Ishikawa (cell line): ENCODE data around the gene STARD8.

Source experiments
- CEBPB ChIP-seq: IDR thresholded peaks from 2 replicates; pipeline ENCODE4 v1.6.1; 2012
- CREB1 ChIP-seq: IDR thresholded peaks from 2 replicates; pipeline ENCODE4 v1.6.1; 2012; ENCODE audit warnings: low read depth
- EGR1 ChIP-seq: IDR thresholded peaks from 2 replicates; pipeline ENCODE4 v1.6.1; 2012
- EP300 ChIP-seq: IDR thresholded peaks from 2 replicates; pipeline ENCODE4 v1.6.1; 2012; ENCODE audit warnings: borderline replicate concordance
- FOXM1 ChIP-seq: IDR thresholded peaks from 2 replicates; pipeline ENCODE4 v1.6.1; 2012; ENCODE audit warnings: low read depth, borderline replicate concordance
- NFIC ChIP-seq: IDR thresholded peaks from 2 replicates; pipeline ENCODE4 v1.6.1; 2012
- RAD21 ChIP-seq: IDR thresholded peaks from 2 replicates; pipeline ENCODE4 v1.6.1; 2012; ENCODE audit warnings: low read depth
- TAF1 ChIP-seq: IDR thresholded peaks from 2 replicates; pipeline ENCODE4 v1.6.1; 2012; ENCODE audit warnings: low read depth, mild to moderate bottlenecking
- TCF12 ChIP-seq: IDR thresholded peaks from 2 replicates; pipeline ENCODE4 v1.6.1; 2012; ENCODE audit warnings: low read depth
- TEAD4 ChIP-seq: IDR thresholded peaks from 2 replicates; pipeline ENCODE4 v1.6.1; 2012
- YY1 ChIP-seq: IDR thresholded peaks from 2 replicates; pipeline ENCODE4 v1.6.1; 2012; ENCODE audit warnings: low read depth
- ZBTB7A ChIP-seq: IDR thresholded peaks from 2 replicates; pipeline ENCODE4 v1.6.1; 2012; ENCODE audit warnings: low read depth
- TF ChIP-seq, protein P1 (sequence below): IDR thresholded peaks from 2 replicates; pipeline ENCODE4 v1.6.1; 2012
- TF ChIP-seq, protein P2 (sequence below): IDR thresholded peaks from 2 replicates; pipeline ENCODE4 v1.6.1; 2012; ENCODE audit warnings: low read depth, mild to moderate bottlenecking
- TF ChIP-seq, protein P3 (sequence below): IDR thresholded peaks from 2 replicates; pipeline ENCODE4 v1.6.1; 2012

STARD8 gene

DNA sequence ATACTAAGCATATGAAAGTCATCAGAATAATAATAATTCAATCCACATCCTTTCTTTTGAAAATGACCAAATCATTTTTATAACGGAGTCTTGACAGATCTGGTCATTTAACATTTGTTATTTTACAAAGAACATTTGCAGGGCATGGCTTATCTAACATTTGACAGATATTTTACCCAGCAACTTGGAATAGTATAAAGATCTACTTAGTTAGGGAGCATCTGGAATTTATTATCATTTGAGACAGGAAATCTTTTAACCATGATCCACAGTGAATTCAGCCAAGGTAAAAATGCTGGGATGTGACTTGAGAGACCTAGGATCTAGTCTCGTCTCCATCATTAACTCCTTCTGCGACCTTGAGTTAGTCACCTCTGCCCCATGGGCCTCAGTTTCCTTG lies 22.4 kb downstream of the STARD8 start:
- no peak for TF ChIP-seq TAF1
- no peak for TF ChIP-seq TEAD4
- no peak for TF ChIP-seq TCF12
- no peak for TF ChIP-seq ZBTB7A
- TF ChIP-seq EP300, result no peak
- TF ChIP-seq FOXM1, result no peak
- TF ChIP-seq, protein P1, sequence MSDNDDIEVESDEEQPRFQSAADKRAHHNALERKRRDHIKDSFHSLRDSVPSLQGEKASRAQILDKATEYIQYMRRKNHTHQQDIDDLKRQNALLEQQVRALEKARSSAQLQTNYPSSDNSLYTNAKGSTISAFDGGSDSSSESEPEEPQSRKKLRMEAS, result no peak
- TF ChIP-seq, protein P2, sequence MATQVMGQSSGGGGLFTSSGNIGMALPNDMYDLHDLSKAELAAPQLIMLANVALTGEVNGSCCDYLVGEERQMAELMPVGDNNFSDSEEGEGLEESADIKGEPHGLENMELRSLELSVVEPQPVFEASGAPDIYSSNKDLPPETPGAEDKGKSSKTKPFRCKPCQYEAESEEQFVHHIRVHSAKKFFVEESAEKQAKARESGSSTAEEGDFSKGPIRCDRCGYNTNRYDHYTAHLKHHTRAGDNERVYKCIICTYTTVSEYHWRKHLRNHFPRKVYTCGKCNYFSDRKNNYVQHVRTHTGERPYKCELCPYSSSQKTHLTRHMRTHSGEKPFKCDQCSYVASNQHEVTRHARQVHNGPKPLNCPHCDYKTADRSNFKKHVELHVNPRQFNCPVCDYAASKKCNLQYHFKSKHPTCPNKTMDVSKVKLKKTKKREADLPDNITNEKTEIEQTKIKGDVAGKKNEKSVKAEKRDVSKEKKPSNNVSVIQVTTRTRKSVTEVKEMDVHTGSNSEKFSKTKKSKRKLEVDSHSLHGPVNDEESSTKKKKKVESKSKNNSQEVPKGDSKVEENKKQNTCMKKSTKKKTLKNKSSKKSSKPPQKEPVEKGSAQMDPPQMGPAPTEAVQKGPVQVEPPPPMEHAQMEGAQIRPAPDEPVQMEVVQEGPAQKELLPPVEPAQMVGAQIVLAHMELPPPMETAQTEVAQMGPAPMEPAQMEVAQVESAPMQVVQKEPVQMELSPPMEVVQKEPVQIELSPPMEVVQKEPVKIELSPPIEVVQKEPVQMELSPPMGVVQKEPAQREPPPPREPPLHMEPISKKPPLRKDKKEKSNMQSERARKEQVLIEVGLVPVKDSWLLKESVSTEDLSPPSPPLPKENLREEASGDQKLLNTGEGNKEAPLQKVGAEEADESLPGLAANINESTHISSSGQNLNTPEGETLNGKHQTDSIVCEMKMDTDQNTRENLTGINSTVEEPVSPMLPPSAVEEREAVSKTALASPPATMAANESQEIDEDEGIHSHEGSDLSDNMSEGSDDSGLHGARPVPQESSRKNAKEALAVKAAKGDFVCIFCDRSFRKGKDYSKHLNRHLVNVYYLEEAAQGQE, result no peak
- TF ChIP-seq RAD21, result no peak
- no peak for TF ChIP-seq NFIC
- no peak for TF ChIP-seq CREB1
- TF ChIP-seq CEBPB, result no peak
- TF ChIP-seq EGR1, result no peak
- no peak for TF ChIP-seq YY1
- TF ChIP-seq, protein P3, sequence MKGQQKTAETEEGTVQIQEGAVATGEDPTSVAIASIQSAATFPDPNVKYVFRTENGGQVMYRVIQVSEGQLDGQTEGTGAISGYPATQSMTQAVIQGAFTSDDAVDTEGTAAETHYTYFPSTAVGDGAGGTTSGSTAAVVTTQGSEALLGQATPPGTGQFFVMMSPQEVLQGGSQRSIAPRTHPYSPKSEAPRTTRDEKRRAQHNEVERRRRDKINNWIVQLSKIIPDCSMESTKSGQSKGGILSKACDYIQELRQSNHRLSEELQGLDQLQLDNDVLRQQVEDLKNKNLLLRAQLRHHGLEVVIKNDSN, result no peak

DNA sequence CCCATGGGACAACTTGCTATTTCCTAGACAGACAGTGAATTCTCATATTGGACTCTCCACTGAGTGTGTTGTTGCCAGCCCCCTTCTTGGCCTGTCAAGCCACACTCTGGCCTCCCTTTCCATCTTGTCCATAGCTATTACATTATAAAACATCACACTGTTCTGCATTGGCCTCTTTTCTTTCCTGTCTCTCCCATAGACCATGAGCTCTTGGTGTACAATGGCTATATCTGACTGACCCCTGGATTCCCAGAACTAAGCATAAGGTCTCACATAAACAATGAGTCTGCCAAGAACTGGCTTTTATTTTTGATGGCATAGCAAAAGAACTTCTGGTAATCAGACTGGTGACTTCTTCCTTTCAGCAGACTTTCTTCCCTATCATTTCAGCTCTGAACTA lies 23.8 kb downstream of the STARD8 start:
- TF ChIP-seq, protein P1, result no peak
- no peak for TF ChIP-seq RAD21
- TF ChIP-seq FOXM1, result no peak
- no peak for TF ChIP-seq CREB1
- TF ChIP-seq, protein P3, result no peak
- TF ChIP-seq EGR1, result no peak
- TF ChIP-seq, protein P2, result no peak
- TF ChIP-seq CEBPB, result no peak
- no peak for TF ChIP-seq ZBTB7A

DNA sequence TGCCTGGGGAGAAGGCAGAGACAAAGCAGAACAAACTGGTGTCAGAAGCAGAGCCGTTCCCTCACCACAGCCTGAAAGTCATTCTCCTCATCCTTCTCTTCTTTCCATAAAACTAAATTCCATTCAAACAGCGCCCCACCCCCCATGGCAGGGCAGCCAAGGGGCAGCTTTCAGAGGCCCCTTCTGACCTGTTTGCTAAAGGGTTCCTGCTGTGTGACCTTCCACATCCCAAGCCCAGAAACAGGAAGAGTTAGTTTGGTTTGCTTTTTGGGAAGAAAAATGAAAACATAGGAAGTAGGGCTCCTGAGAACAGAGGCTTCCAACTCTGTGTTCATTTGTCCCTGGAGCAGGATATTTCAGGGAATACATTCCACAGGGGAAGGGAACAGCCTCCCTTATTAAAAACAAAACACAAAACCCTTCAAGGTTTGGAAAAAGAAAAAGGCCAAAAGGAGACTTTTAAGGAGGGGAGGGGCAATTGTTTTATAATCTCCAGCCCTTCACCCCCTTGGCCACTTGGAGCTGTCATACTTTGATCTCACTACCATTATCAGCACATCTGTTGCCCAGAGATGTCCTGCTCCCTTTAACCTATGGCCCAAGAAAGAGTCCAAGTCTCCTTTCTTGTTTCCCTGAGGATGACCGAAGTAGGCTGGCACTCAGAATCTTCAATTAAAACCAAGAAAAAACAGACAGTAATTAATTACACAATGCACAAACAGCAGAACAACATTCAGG lies 25.3 kb downstream of the STARD8 start:
- TF ChIP-seq, protein P3, result no peak
- no peak for TF ChIP-seq FOXM1
- TF ChIP-seq TCF12, result no peak
- no peak for TF ChIP-seq RAD21
- TF ChIP-seq TAF1, result no peak
- TF ChIP-seq, protein P1, result no peak

DNA sequence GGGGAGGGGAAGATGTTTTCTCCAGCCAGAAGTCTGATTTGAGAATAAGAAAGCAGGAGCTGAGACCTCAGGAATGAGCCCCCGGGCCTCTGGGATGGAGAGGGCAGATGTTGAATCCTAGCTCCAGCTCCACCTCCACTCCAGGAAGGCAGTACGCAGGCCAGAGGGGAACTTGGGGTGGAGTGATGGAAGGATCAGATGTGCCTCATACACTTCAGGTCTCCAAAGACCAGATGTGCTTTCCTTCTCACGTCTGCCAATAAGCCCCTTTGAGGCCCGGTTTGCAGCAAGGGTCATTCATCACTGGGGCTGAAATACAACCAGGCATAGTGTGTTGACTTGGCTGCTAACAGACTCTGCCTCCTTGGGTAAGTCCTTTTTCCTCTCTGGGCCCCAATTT lies 28.1 kb downstream of the STARD8 start:
- no peak for TF ChIP-seq RAD21
- TF ChIP-seq TEAD4, result no peak
- no peak for TF ChIP-seq YY1
- TF ChIP-seq, protein P2, result no peak
- TF ChIP-seq TAF1, result no peak
- no peak for TF ChIP-seq EP300
- no peak for TF ChIP-seq NFIC
- TF ChIP-seq EGR1, result no peak
- TF ChIP-seq, protein P1, result no peak
- TF ChIP-seq, protein P3, result no peak
